D721Med (cell line): ENCODE measurements around the gene SUSD5.

Experiments
- DNase-seq: peaks from one replicate; pipeline ENCODE4 v3.0.0; 2011; ENCODE audit warnings: low spot score; ENCODE audit not compliant: insufficient read length
- FAIRE-seq: peaks from 2 replicates; lab custom pipeline; 2011; peaks lifted over from hg19 to GRCh38; lab: Jason Lieb, UNC
- CTCF ChIP-seq: IDR thresholded peaks from 2 replicates; pipeline ENCODE4 v1.5.1; 2012; ENCODE audit warnings: mild to moderate bottlenecking, control low read depth; ENCODE audit not compliant: insufficient read depth; ENCODE audit errors: missing control alignments

Gene SUSD5

GRCh38 chr3:33105341-33105948, 113.2 kb downstream of the SUSD5 start:
- DNase-seq (no peak), FAIRE-seq (no peak)
- no peak for TF ChIP-seq CTCF

GRCh38 chr3:33104803-33105202, 113.8 kb downstream of the SUSD5 start:
- TF ChIP-seq CTCF: no peak
- DNase-seq: no peak
- FAIRE-seq: no peak

GRCh38 chr3:33103480-33103879, 115.1 kb downstream of the SUSD5 start:
- DNase-seq: no peak
- TF ChIP-seq CTCF: no peak
- no peak for FAIRE-seq

- no peak for FAIRE-seq
- TF ChIP-seq CTCF: no peak
- no peak for DNase-seq
Observed at GRCh38 chr3:33103034-33103433, 115.6 kb downstream of the SUSD5 start.

- no peak for TF ChIP-seq CTCF
- no peak for DNase-seq
- no peak for FAIRE-seq
Observed at GRCh38 chr3:33100229-33100628, 118.4 kb downstream of the SUSD5 start.
